Gastrocnemius medialis (tissue), 4 donors: ENCODE data around the gene TRIOBP.

ENCODE experiments used
- CTCF ChIP-seq, 5 experiments: fragments of 450-650 bp in 3 of 5; fragments of 200-600 bp in 2 of 5; sonication (generic) in 2 of 5; IDR thresholded peaks in 4 of 5; conservative IDR thresholded peaks in 1 of 5; 1 replicate in 4 of 5; 2 replicates in 1 of 5; pipeline ENCODE4 v1.5.1; 2016 to 2019; ENCODE audit warnings: antibody characterized with exemption in 5 of 5, mild to moderate bottlenecking in 3 of 5, moderate library complexity in 3 of 5
- POLR2A ChIP-seq, 2 donors: fragments of 450-650 bp; IDR thresholded peaks; one replicate each; pipeline ENCODE4 v1.6.1; 2017; ENCODE audit warnings: antibody characterized with exemption in 2 of 2, mild to moderate bottlenecking in 2 of 2, moderate library complexity in 2 of 2

- TF ChIP-seq CTCF (IDR thresholded peaks at IDR 0.05 in 4 of 5, conservative IDR thresholded peaks at IDR 0.05 in 1 of 5) (peak in 1 of 5 experiments; percentile 12), POLR2A (IDR thresholded peaks at IDR 0.05) (peak; percentile 90 to 94)
Observed at GRCh38 chr22:37804881-37805809, 108.3 kb downstream of the TRIOBP start.
